ENCODE measurements around the gene CYLD.

Gene CYLD

GRCh38 chr16:50816901-50817555, 75.1 kb downstream of the CYLD start:
- DNase-seq = no peak

- DNase-seq = no peak
These were observed 76.5 kb downstream of the CYLD start for GRCh38 chr16:50818380-50818779.

- DNase-seq = no peak
These were observed 77.8 kb downstream of the CYLD start for GRCh38 chr16:50819706-50820105.

- no peak for DNase-seq
These were observed 78.3 kb downstream of the CYLD start for GRCh38 chr16:50820225-50820624.

- DNase-seq = no peak
These were observed 79.7 kb downstream of the CYLD start for GRCh38 chr16:50821586-50821985.

- DNase-seq = no peak
These were observed 80.8 kb downstream of the CYLD start for GRCh38 chr16:50822671-50823070.

- DNase-seq = no peak
These were observed 85.0 kb downstream of the CYLD start for GRCh38 chr16:50826797-50827316.

- no peak for DNase-seq
These were observed 86.3 kb downstream of the CYLD start for GRCh38 chr16:50828164-50828702.

- no peak for DNase-seq
These were observed 88.8 kb downstream of the CYLD start for GRCh38 chr16:50830698-50831097.

- no peak for DNase-seq
These were observed 89.9 kb downstream of the CYLD start for GRCh38 chr16:50831751-50832150.

- no peak for DNase-seq
These were observed 92.0 kb downstream of the CYLD start for GRCh38 chr16:50833929-50834328.

GRCh38 chr16:50834701-50835100, 92.8 kb downstream of the CYLD start:
- no peak for DNase-seq

GRCh38 chr16:50835358-50836060, 93.6 kb downstream of the CYLD start:
- DNase-seq = peak in 28 of 56 donors; percentile 12 to 73 (median 40)

- DNase-seq = peak in 37 of 56 donors; percentile 14 to 89 (median 45)
These were observed 94.3 kb downstream of the CYLD start for GRCh38 chr16:50836121-50836621.

- no peak for DNase-seq
These were observed 95.4 kb downstream of the CYLD start for GRCh38 chr16:50837324-50837723.

- no peak for DNase-seq
These were observed 96.3 kb downstream of the CYLD start for GRCh38 chr16:50838165-50838564.

- DNase-seq = no peak
These were observed 97.0 kb downstream of the CYLD start for GRCh38 chr16:50838885-50839284.

GRCh38 chr16:50839356-50839755, 97.5 kb downstream of the CYLD start:
- DNase-seq = no peak

- DNase-seq = peak in 1 of 56 donors; percentile 16
These were observed 98.2 kb downstream of the CYLD start for GRCh38 chr16:50839920-50840729.

- no peak for DNase-seq
These were observed 99.4 kb downstream of the CYLD start for GRCh38 chr16:50841081-50841886.

Measured in amygdala (tissue), 56 donors.